Activated naive CD8-positive, alpha-beta T cell treated with anti-CD3 and anti-CD28 coated beads, Interleukin-2, amount 10 ng/mL, durations not matched to agents 7 days and 5 days (primary cell): ENCODE results near the gene PRKCE. TPM values are rescaled to one million over a fixed set of nuclear protein-coding genes. Genes with fewer than 3 reads are reported as not detected.
A peak's percentile ranks its signal among the peaks of the same experiment; 100 is the strongest.

Experiments
- ATAC-seq: fragments of 150-1000 bp; cut with Tn5 transposase; one replicate; pipeline ENCODE4 v1.10.0; 2021; ENCODE audit warnings: low read depth, moderate library complexity
- POLR2A ChIA-PET: fragments of 350-600 bp; sonication (Branson Sonifier 250); formaldehyde crosslinking; loops from one replicate; lab custom pipeline; 2021; ENCODE audit warnings: antibody characterized with exemption; lab: Charles Lee
- DNase-seq: peaks from one replicate; pipeline ENCODE4 v3.0.0; 2021
- H3K27ac Mint-ChIP-seq: one replicate; pipeline ENCODE4 v1.8.0; 2022; ENCODE audit warnings: mild to moderate bottlenecking, mixed read lengths
- H3K27me3 Mint-ChIP-seq: one replicate; pipeline ENCODE4 v1.8.0; 2022; ENCODE audit warnings: mild to moderate bottlenecking, moderate library complexity, mixed read lengths
- H3K36me3 Mint-ChIP-seq: one replicate; pipeline ENCODE4 v1.8.0; 2021; ENCODE audit warnings: mild to moderate bottlenecking, mixed read lengths
- H3K4me1 Mint-ChIP-seq: one replicate; pipeline ENCODE4 v1.8.0; 2021; ENCODE audit warnings: mixed read lengths
- H3K4me3 Mint-ChIP-seq: one replicate; pipeline ENCODE4 v1.8.0; 2022; ENCODE audit warnings: mild to moderate bottlenecking, moderate library complexity, mixed read lengths
- H3K9me3 Mint-ChIP-seq: one replicate; pipeline ENCODE4 v1.8.0; 2021; ENCODE audit warnings: mixed read lengths
- total RNA-seq, 2 experiments: library from RNA; stranded (reverse); gene quantifications; one replicate each; pipeline ENCODE4 v1.2.3, GENCODE V29; 2021

PRKCE gene
- total RNA-seq, 2 experiments from 2014 or later: 18.4 to 20.5 TPM

DNA sequence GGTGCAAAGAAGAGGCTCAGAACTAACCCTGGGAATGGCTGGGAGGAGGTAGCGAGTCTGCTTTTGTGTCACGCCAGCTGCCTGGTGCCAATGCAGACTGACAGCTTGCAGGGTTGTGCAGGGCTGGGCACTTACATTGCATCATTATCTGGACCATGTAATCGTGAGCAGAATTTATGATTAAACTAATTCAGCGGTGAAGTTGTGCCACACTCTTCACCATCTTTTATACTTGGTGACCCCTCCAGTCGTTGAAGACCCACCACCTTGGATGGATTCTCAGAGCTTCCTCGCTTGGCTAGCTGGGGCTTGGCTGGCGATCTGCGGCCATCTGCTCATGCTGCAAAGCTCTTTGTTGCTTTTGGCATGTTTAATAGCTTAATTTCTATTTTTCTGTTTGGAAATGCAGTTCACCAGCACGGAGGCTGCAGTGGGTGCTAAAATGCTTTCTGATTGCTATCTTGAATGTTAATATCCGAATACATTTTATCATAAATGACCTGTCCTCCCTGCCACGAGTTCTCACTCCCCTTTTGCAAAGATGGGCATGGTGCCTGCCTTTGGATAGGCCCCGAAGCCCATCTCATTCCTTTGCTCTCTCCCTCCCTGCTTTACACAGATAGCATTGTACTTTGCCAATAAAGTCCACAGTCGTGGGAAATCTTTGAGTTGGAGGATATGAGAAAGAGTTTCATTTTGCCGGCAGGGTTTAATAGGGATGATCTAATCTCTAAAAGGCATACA lies 188.2 kb downstream of the PRKCE start:
- Mint-ChIP-seq H3K4me3 (no peak overlapping the region), H3K27me3 (no peaks in the 10 kb centered on the region), H3K27ac (no peak overlapping the region), H3K4me1 (peaks cover 59% of the 10 kb centered on the region), H3K9me3 (no peaks in the 10 kb centered on the region), H3K36me3 (peaks cover 5% of the 10 kb centered on the region)
- no peak for ATAC-seq
- POLR2A ChIA-PET: no interaction called here
- no peak for DNase-seq

GRCh38 chr2:45840481-45840880 lies 189.0 kb downstream of the PRKCE start:
- Mint-ChIP-seq H3K4me3 (no peak overlapping the region), H3K9me3 (no peaks in the 10 kb centered on the region), H3K27ac (no peak overlapping the region), H3K27me3 (no peaks in the 10 kb centered on the region), H3K36me3 (peaks cover 5% of the 10 kb centered on the region), H3K4me1 (peaks cover 61% of the 10 kb centered on the region)
- DNase-seq (no peak), ATAC-seq (no peak)
- POLR2A ChIA-PET: interaction anchor here (1.1 kb wide), 1 partner anchor 22 kb away, joined by 4 read pairs; no protein-coding TSS in a partner anchor

DNA sequence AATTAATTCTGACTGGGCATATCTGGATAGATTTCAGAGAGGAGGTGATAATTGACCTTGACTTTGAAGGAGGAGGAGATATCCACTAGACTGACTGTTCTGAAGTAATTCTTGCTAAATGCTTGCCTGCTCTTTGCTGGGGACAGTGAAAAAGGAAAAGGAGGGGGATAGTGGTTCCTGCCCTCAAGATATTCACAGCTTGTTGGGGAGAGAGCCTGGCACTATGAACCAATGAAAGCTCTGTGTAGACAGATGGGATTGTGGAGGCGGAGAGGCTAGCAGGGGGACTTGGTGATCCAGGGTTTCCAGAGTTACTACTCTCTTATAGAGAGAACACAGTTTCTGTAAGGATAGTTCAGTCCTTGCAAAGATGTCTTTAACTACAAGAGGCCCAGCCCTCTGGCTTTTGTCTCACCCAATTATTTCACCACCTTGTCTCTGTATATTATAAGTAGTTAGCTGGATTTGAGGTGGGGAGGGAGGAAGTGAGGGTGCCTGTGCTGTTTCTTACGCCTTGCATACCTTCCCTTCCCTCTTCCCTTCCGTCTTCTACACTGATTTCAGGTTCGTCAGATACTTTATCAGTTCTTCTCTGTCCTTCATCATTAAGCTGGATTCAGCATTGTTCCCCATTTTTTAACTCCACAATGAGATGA lies 190.4 kb downstream of the PRKCE start:
- no peak for DNase-seq
- POLR2A ChIA-PET: no interaction called here
- Mint-ChIP-seq H3K4me3 (no peak overlapping the region), H3K27me3 (no peaks in the 10 kb centered on the region), H3K9me3 (no peaks in the 10 kb centered on the region), H3K27ac (peak overlapping the region; percentile 19), H3K4me1 (peaks cover 63% of the 10 kb centered on the region), H3K36me3 (peaks cover 8% of the 10 kb centered on the region)
- ATAC-seq: no peak

GRCh38 chr2:45843136-45843535 lies 191.7 kb downstream of the PRKCE start:
- Mint-ChIP-seq H3K4me1 (peaks cover 59% of the 10 kb centered on the region), H3K4me3 (peak overlapping the region; percentile 64), H3K27me3 (no peaks in the 10 kb centered on the region), H3K9me3 (no peaks in the 10 kb centered on the region), H3K36me3 (peaks cover 12% of the 10 kb centered on the region), H3K27ac (peak overlapping the region; percentile 86)
- no peak for DNase-seq
- ATAC-seq: peak; percentile 72
- POLR2A ChIA-PET: interaction anchor here (3.3 kb wide), 1 partner anchor 17 kb away, joined by 10 read pairs; no protein-coding TSS in a partner anchor

DNA sequence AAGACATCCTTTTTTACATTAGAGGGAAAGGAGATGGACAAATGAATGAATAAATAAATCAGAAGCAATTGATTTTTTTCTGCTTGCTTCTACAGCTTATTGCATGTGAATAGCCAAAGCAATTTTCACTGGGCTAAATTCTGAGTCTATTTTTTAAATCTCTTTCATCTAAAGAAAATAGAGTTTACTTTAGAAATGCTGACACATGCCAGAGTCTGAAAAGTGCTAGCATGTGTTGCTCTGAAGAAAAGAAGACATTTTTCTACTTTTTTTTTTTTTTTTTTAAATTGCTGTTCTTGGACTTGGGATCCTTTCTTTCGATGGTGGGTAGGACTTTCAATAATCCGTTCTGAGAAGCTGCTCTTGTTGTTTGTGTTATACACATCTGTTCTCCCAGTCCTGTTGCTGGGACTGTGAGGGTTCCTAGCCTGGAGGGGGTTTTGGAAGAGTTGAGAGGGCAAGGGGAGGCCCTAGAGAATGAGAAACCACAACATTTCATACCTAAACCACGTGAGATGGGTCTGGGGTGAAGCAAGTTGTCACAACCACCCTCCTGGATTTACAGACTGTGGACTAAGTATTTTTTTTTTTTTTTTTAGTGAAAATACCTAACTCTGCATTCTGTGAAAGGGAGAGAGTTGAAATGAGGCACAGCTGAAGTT lies 193.5 kb downstream of the PRKCE start:
- POLR2A ChIA-PET: interaction anchor here (0.6 to 3.3 kb wide), 4 partner anchors 11 to 1098 kb away, joined by 3 to 10 read pairs (median 3); no protein-coding TSS in a partner anchor
- Mint-ChIP-seq H3K9me3 (peaks cover 2% of the 10 kb centered on the region), H3K27ac (peak overlapping the region; percentile 78), H3K4me3 (peak overlapping the region; percentile 69), H3K27me3 (no peaks in the 10 kb centered on the region), H3K36me3 (peaks cover 20% of the 10 kb centered on the region), H3K4me1 (peaks cover 67% of the 10 kb centered on the region)
- DNase-seq (no peak), ATAC-seq (no peak)

- peaks cover 25% of the 10 kb centered on the region for H3K36me3 Mint-ChIP-seq
- POLR2A ChIA-PET: interaction anchor here (0.7 to 3.3 kb wide), 3 partner anchors 14 to 1099 kb away, joined by 3 to 10 read pairs (median 3); no protein-coding TSS in a partner anchor
- DNase-seq (no peak), ATAC-seq (no peak)
- peaks cover 66% of the 10 kb centered on the region for H3K4me1 Mint-ChIP-seq
- H3K4me3 Mint-ChIP-seq: no peak overlapping the region
- H3K9me3 Mint-ChIP-seq: peaks cover 4% of the 10 kb centered on the region
- no peaks in the 10 kb centered on the region for H3K27me3 Mint-ChIP-seq
- H3K27ac Mint-ChIP-seq: no peak overlapping the region
These were observed 194.1 kb downstream of the PRKCE start for GRCh38 chr2:45845566-45845965.

- H3K27me3 Mint-ChIP-seq: no peaks in the 10 kb centered on the region
- H3K4me3 Mint-ChIP-seq: peak overlapping the region; percentile 11
- POLR2A ChIA-PET: interaction anchor here (1.7 kb wide), 1 partner anchor 10 kb away, joined by 8 read pairs; no protein-coding TSS in a partner anchor
- H3K4me1 Mint-ChIP-seq: peaks cover 33% of the 10 kb centered on the region
- ATAC-seq: peak; percentile 76
- H3K36me3 Mint-ChIP-seq: peaks cover 37% of the 10 kb centered on the region
- H3K27ac Mint-ChIP-seq: peak overlapping the region; percentile 72
- DNase-seq: no peak
- H3K9me3 Mint-ChIP-seq: peaks cover 6% of the 10 kb centered on the region
These were observed 198.2 kb downstream of the PRKCE start for GRCh38 chr2:45849491-45850283.

DNA sequence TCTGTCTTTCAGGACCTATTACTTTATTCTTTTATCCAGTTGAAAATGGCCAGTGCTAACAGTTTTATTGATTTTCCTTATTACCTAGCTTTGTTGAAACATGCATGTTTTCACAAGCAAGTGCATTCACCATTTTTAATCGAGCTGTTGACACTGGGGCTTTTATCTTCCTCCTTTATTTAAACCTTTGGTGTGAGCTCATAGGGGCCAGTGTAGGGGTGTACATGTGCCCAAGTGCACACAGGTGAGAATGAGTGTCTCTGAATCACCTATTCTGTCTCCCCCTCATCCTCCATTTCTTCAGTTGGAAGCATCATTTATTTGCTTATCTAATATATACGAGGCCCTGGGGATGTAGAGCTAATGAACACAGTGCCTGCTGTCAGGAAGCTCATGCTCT lies 199.1 kb downstream of the PRKCE start:
- H3K4me3 Mint-ChIP-seq: peak overlapping the region; percentile 11
- H3K36me3 Mint-ChIP-seq: peaks cover 37% of the 10 kb centered on the region
- POLR2A ChIA-PET: interaction anchor here (1.7 kb wide), 1 partner anchor 9 kb away, joined by 8 read pairs; no protein-coding TSS in a partner anchor
- DNase-seq (no peak), ATAC-seq (no peak)
- peaks cover 6% of the 10 kb centered on the region for H3K9me3 Mint-ChIP-seq
- peaks cover 31% of the 10 kb centered on the region for H3K4me1 Mint-ChIP-seq
- peak overlapping the region; percentile 72 for H3K27ac Mint-ChIP-seq
- H3K27me3 Mint-ChIP-seq: no peaks in the 10 kb centered on the region

GRCh38 chr2:45851111-45851510 lies 199.6 kb downstream of the PRKCE start:
- Mint-ChIP-seq H3K4me3 (no peak overlapping the region), H3K27me3 (no peaks in the 10 kb centered on the region), H3K4me1 (peaks cover 29% of the 10 kb centered on the region), H3K27ac (no peak overlapping the region), H3K36me3 (peaks cover 37% of the 10 kb centered on the region), H3K9me3 (peaks cover 6% of the 10 kb centered on the region)
- POLR2A ChIA-PET: interaction anchor here (1.7 kb wide), 1 partner anchor 9 kb away, joined by 8 read pairs; no protein-coding TSS in a partner anchor
- DNase-seq (no peak), ATAC-seq (no peak)

- Mint-ChIP-seq H3K4me1 (peaks cover 29% of the 10 kb centered on the region), H3K9me3 (peaks cover 6% of the 10 kb centered on the region), H3K4me3 (no peak overlapping the region), H3K27ac (no peak overlapping the region), H3K27me3 (no peaks in the 10 kb centered on the region), H3K36me3 (peaks cover 33% of the 10 kb centered on the region)
- DNase-seq (no peak), ATAC-seq (no peak)
- POLR2A ChIA-PET: no interaction called here
These were observed 200.3 kb downstream of the PRKCE start for GRCh38 chr2:45851576-45852304.

GRCh38 chr2:45852450-45853150 lies 201.1 kb downstream of the PRKCE start:
- peaks cover 32% of the 10 kb centered on the region for H3K36me3 Mint-ChIP-seq
- DNase-seq (no peak), ATAC-seq (no peak)
- H3K4me3 Mint-ChIP-seq: no peak overlapping the region
- peaks cover 6% of the 10 kb centered on the region for H3K9me3 Mint-ChIP-seq
- POLR2A ChIA-PET: no interaction called here
- H3K4me1 Mint-ChIP-seq: peaks cover 31% of the 10 kb centered on the region
- H3K27me3 Mint-ChIP-seq: no peaks in the 10 kb centered on the region
- no peak overlapping the region for H3K27ac Mint-ChIP-seq
